GM21515 (cell line): Measurements from ENCODE around the gene FRMD4A.

Source experiments
- ATAC-seq: cut with Tn5 transposase; IDR thresholded peaks from one replicate; pipeline ENCODE4 v1.9.1; 2021; ENCODE audit not compliant: unreplicated experiment

Gene FRMD4A

GRCh38 chr10:13597909-13598308 is 732.8 kb downstream of the FRMD4A start:
- ATAC-seq, result no peak

GRCh38 chr10:13594641-13595040 is 736.1 kb downstream of the FRMD4A start:
- no peak for ATAC-seq
